Suprapubic skin (tissue), 3 donors: ENCODE results near the gene GRB10.

ENCODE experiments used
- POLR2AphosphoS5 ChIP-seq, 3 donors: sonication (generic); formaldehyde crosslinking; IDR thresholded peaks; one replicate each; pipeline ENCODE4 v1.6.1; 2017; ENCODE audit warnings: antibody characterized with exemption in 3 of 3
- TF ChIP-seq, protein P1 (sequence below), 2 donors: fragments of 200-600 bp in 1 of 2; fragments of 450-650 bp in 1 of 2; sonication (generic) in 1 of 2; IDR thresholded peaks; one replicate each; pipeline ENCODE4 v1.5.1; 2016 to 2019; ENCODE audit warnings: antibody characterized with exemption in 2 of 2, mild to moderate bottlenecking in 1 of 2, moderate library complexity in 1 of 2

- TF ChIP-seq, protein P1, sequence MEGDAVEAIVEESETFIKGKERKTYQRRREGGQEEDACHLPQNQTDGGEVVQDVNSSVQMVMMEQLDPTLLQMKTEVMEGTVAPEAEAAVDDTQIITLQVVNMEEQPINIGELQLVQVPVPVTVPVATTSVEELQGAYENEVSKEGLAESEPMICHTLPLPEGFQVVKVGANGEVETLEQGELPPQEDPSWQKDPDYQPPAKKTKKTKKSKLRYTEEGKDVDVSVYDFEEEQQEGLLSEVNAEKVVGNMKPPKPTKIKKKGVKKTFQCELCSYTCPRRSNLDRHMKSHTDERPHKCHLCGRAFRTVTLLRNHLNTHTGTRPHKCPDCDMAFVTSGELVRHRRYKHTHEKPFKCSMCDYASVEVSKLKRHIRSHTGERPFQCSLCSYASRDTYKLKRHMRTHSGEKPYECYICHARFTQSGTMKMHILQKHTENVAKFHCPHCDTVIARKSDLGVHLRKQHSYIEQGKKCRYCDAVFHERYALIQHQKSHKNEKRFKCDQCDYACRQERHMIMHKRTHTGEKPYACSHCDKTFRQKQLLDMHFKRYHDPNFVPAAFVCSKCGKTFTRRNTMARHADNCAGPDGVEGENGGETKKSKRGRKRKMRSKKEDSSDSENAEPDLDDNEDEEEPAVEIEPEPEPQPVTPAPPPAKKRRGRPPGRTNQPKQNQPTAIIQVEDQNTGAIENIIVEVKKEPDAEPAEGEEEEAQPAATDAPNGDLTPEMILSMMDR (IDR thresholded peaks at IDR 0.05) = no peak
- TF ChIP-seq POLR2AphosphoS5 (IDR thresholded peaks at IDR 0.05) = no peak
These were observed 100.6 kb downstream of the GRB10 start for GRCh38 chr7:50682079-50682478.
